PC-9 (cell line): ENCODE data around the gene MYH7. TPM values are rescaled to one million over a fixed set of nuclear protein-coding genes. Genes with fewer than 3 reads are reported as not detected.

Experiments
- BruUV-seq: library from RNA; stranded (reverse); fragments of 400-500 nt; replicated peaks from 2 replicates; lab custom pipeline; 2021; lab: Mats Ljungman, UMichigan
- CTCF ChIA-PET: fragments of 300-600 bp; sonication (Branson Sonifier 250); formaldehyde crosslinking; loops from one replicate; lab custom pipeline; 2022; ENCODE audit warnings: antibody characterized with exemption; lab: Charles Lee
- POLR2A ChIA-PET: fragments of 300-600 bp; sonication (Branson Sonifier 250); formaldehyde crosslinking; loops from one replicate; lab custom pipeline; 2022; ENCODE audit warnings: antibody characterized with exemption; ENCODE audit not compliant: unreplicated experiment; lab: Charles Lee
- DNase-seq, 2 experiments: peaks; one replicate each; pipeline versions ENCODE4 v3.0.0 to v3.0.0-alpha.2; 2015 to 2022; ENCODE audit warnings: mixed read lengths in 1 of 2
- H2AFZ ChIP-seq: fragments of 200-600 bp; sonication (generic); 2 replicates; pipeline ENCODE4 v1.8.1; 2017; ENCODE audit warnings: antibody characterized with exemption
- H3F3A ChIP-seq: fragments of 200-600 bp; sonication (generic); 2 replicates; pipeline ENCODE4 v1.8.1; 2017; ENCODE audit warnings: antibody characterized with exemption, mild to moderate bottlenecking, low read depth; ENCODE audit not compliant: insufficient read depth
- H3K27ac ChIP-seq: fragments of 200-600 bp; sonication (generic); 2 replicates; pipeline ENCODE4 v1.6.1; 2016; ENCODE audit warnings: mixed run types
- H3K27me3 ChIP-seq: fragments of 200-600 bp; sonication (generic); 2 replicates; pipeline ENCODE4 v1.6.1; 2016; ENCODE audit warnings: low read depth, mixed run types; ENCODE audit not compliant: insufficient read depth
- H3K36me3 ChIP-seq: fragments of 200-600 bp; sonication (generic); 2 replicates; pipeline ENCODE4 v1.6.1; 2016; ENCODE audit warnings: low read depth, mixed run types
- H3K4me1 ChIP-seq: fragments of 200-600 bp; sonication (generic); replicated peaks from 2 replicates; pipeline ENCODE4 v1.6.1; 2016; ENCODE audit warnings: mixed run types; ENCODE audit not compliant: insufficient read depth
- H3K4me2 ChIP-seq: fragments of 200-600 bp; sonication (generic); 2 replicates; pipeline ENCODE4 v1.6.1; 2017; ENCODE audit warnings: mixed run types
- H3K4me3 ChIP-seq: fragments of 200-600 bp; sonication (generic); 2 replicates; pipeline ENCODE4 v1.6.1; 2016; ENCODE audit warnings: mixed run types
- H3K79me2 ChIP-seq: fragments of 200-600 bp; sonication (generic); 2 replicates; pipeline ENCODE4 v1.6.1; 2017; ENCODE audit warnings: low read depth, mixed run types
- H3K9me2 ChIP-seq: fragments of 200-600 bp; sonication (generic); 2 replicates; pipeline ENCODE4 v1.8.1; 2017; ENCODE audit warnings: mild to moderate bottlenecking; ENCODE audit not compliant: insufficient read depth
- H3K9me3 ChIP-seq: fragments of 200-600 bp; sonication (generic); 2 replicates; pipeline ENCODE4 v1.8.1; 2016; ENCODE audit warnings: low read depth; ENCODE audit not compliant: insufficient read depth
- H4K20me1 ChIP-seq: fragments of 200-600 bp; sonication (generic); 2 replicates; pipeline ENCODE4 v1.8.1; 2017; ENCODE audit not compliant: insufficient read depth
- CTCF ChIP-seq: fragments of 200-600 bp; sonication (generic); conservative IDR thresholded peaks from 2 replicates; pipeline ENCODE4 v1.6.1; 2017; ENCODE audit warnings: mixed run types, antibody characterized with exemption, mild to moderate bottlenecking, moderate library complexity
- EZH2 ChIP-seq: fragments of 200-600 bp; sonication (generic); IDR thresholded peaks from 2 replicates; pipeline ENCODE4 v1.8.0; 2017; ENCODE audit warnings: antibody characterized with exemption, low read depth
- intact Hi-C: fragments of 100-400 bp; cut with micrococcal nuclease; formaldehyde crosslinking; loops from one replicate; pipeline ENCODE4 v1.10.0; 2022; ENCODE audit not compliant: unreplicated experiment
- total RNA-seq: library from RNA; stranded (reverse); gene quantifications from 2 replicates; pipeline ENCODE4 v1.2.3, GENCODE V29; 2021

MYH7 gene
- total RNA-seq, 1 experiment from 2014 or later: not detected

GRCh38 chr14:23406725-23407355 is 28.6 kb downstream of the MYH7 start:
- CTCF ChIA-PET: no interaction called here

GRCh38 chr14:23406244-23406643 is 29.2 kb downstream of the MYH7 start:
- Histone ChIP-seq H3K4me1 (no peaks in the 10 kb centered on the region), H3K27me3 (peaks cover 93% of the 10 kb centered on the region), H3K27ac (no peak overlapping the region), H2AFZ (no peak overlapping the region), H3K9me3 (no peaks in the 10 kb centered on the region), H3K9me2 (no peaks in the 10 kb centered on the region), H3K4me3 (no peak overlapping the region), H3F3A (no peaks in the 10 kb centered on the region), H3K79me2 (no peaks in the 10 kb centered on the region), H3K4me2 (no peak overlapping the region), H3K36me3 (no peaks in the 10 kb centered on the region), H4K20me1 (no peaks in the 10 kb centered on the region)
- DNase-seq: no peak
- BruUV-seq: no TSS peak
- CTCF ChIA-PET: no interaction called here
- POLR2A ChIA-PET: no interaction called here
- TF ChIP-seq CTCF: no peak
- no peak for TF ChIP-seq EZH2
- intact Hi-C loops: no loop called here

More at GRCh38 chr14:23406725-23407355, 28.6 kb downstream of the MYH7 start:
- peaks cover 87% of the 10 kb centered on the region for H3K27me3 ChIP-seq
- no peaks in the 10 kb centered on the region for H4K20me1 ChIP-seq
- intact Hi-C loops: no loop called here
- no peak for TF ChIP-seq EZH2
- no peak overlapping the region for H3K27ac ChIP-seq
- no TSS peak for BruUV-seq
- no peak overlapping the region for H2AFZ ChIP-seq
- H3F3A ChIP-seq: no peaks in the 10 kb centered on the region
- H3K4me1 ChIP-seq: no peaks in the 10 kb centered on the region
- no peaks in the 10 kb centered on the region for H3K36me3 ChIP-seq
- DNase-seq: no peak
- no peak overlapping the region for H3K4me2 ChIP-seq
- H3K9me2 ChIP-seq: no peaks in the 10 kb centered on the region
- H3K9me3 ChIP-seq: no peaks in the 10 kb centered on the region
- H3K4me3 ChIP-seq: no peak overlapping the region
- no peaks in the 10 kb centered on the region for H3K79me2 ChIP-seq
- POLR2A ChIA-PET: no interaction called here

GRCh38 chr14:23405516-23406025 is 29.9 kb downstream of the MYH7 start:
- Histone ChIP-seq H3K79me2 (no peaks in the 10 kb centered on the region), H3K4me1 (no peaks in the 10 kb centered on the region), H3K4me2 (no peak overlapping the region), H3K9me3 (no peaks in the 10 kb centered on the region), H3K9me2 (no peaks in the 10 kb centered on the region), H3K4me3 (no peak overlapping the region), H3K27ac (no peak overlapping the region), H3F3A (no peaks in the 10 kb centered on the region), H4K20me1 (no peaks in the 10 kb centered on the region), H2AFZ (no peak overlapping the region), H3K27me3 (peaks cover 94% of the 10 kb centered on the region), H3K36me3 (no peaks in the 10 kb centered on the region)
- CTCF ChIA-PET: no interaction called here
- no TSS peak for BruUV-seq
- intact Hi-C loops: no loop called here
- POLR2A ChIA-PET: no interaction called here
- DNase-seq: no peak
- TF ChIP-seq CTCF: no peak
- no peak for TF ChIP-seq EZH2

GRCh38 chr14:23405096-23405495 is 30.4 kb downstream of the MYH7 start:
- Histone ChIP-seq H3K27ac (no peak overlapping the region), H3K4me3 (no peak overlapping the region), H3K27me3 (peaks cover 93% of the 10 kb centered on the region), H4K20me1 (no peaks in the 10 kb centered on the region), H2AFZ (no peak overlapping the region), H3K36me3 (no peaks in the 10 kb centered on the region), H3F3A (no peaks in the 10 kb centered on the region), H3K4me1 (no peaks in the 10 kb centered on the region), H3K9me3 (no peaks in the 10 kb centered on the region), H3K9me2 (no peaks in the 10 kb centered on the region), H3K4me2 (no peak overlapping the region), H3K79me2 (no peaks in the 10 kb centered on the region)
- intact Hi-C loops: no loop called here
- CTCF ChIA-PET: no interaction called here
- BruUV-seq: no TSS peak
- no peak for DNase-seq
- POLR2A ChIA-PET: no interaction called here
- no peak for TF ChIP-seq CTCF
- no peak for TF ChIP-seq EZH2
